K562 (cell line): ENCODE measurements around the gene PLCB3. TPM values are rescaled to one million over a fixed set of nuclear protein-coding genes. Genes with fewer than 3 reads are reported as not detected.

Source experiments
- ASH1L ChIP-seq: fragments of 450-650 bp; IDR thresholded peaks from 2 replicates; pipeline ENCODE4 v1.6.1; 2018; ENCODE audit warnings: borderline replicate concordance, mild to moderate bottlenecking, low read depth; ENCODE audit not compliant: partially characterized antibody
- CHAMP1 ChIP-seq: fragments of 450-650 bp; IDR thresholded peaks from 2 replicates; pipeline ENCODE4 v1.6.1; 2016; ENCODE audit warnings: mild to moderate bottlenecking
- CXXC5 ChIP-seq: fragments of 250-450 bp; sonication (Bioruptor Pico); IDR thresholded peaks from 2 replicates; pipeline ENCODE4 v1.8.0; 2022; ENCODE audit warnings: inconsistent platforms, mild to moderate bottlenecking, moderate library complexity
- FOXM1 ChIP-seq, 2 experiments: fragments of 450-650 bp in 1 of 2; sonication (generic) in 1 of 2; formaldehyde crosslinking in 1 of 2; IDR thresholded peaks; 2 replicates each; pipeline versions ENCODE4 v1.6.1 to v1.9.0; 2017 to 2022; ENCODE audit warnings: low read depth in 2 of 2, mild to moderate bottlenecking in 2 of 2, missing genetic modification reagents in 1 of 2, moderate library complexity in 1 of 2
- GTF3C2 ChIP-seq: IDR thresholded peaks from 3 replicates; pipeline ENCODE4 v1.6.1; 2011; ENCODE audit warnings: borderline replicate concordance, mild to moderate bottlenecking, moderate library complexity; ENCODE audit not compliant: insufficient read length; ENCODE audit errors: extremely low read depth
- JUND ChIP-seq, 2 experiments: IDR thresholded peaks; 2 replicates in 1 of 2; 3 replicates in 1 of 2; pipeline ENCODE4 v1.6.1; 2011; ENCODE audit warnings: borderline replicate concordance in 2 of 2, low read depth in 2 of 2, low read length in 2 of 2, improper control_type of control experiment in 1 of 2, missing biosample characterization in 1 of 2, missing genetic modification characterization in 1 of 2, missing genetic modification reagents in 1 of 2
- POLR2B ChIP-seq: fragments of 450-650 bp; IDR thresholded peaks from 2 replicates; pipeline ENCODE4 v1.6.1; 2018; ENCODE audit warnings: low read depth; ENCODE audit not compliant: partially characterized antibody
- SAFB2 ChIP-seq: fragments of 200-400 bp; formaldehyde crosslinking; IDR thresholded peaks from 2 replicates; pipeline ENCODE4 v1.6.1; 2018; ENCODE audit warnings: borderline replicate concordance, low read length, low read depth, moderate library complexity; ENCODE audit not compliant: severe bottlenecking
- SIN3A ChIP-seq, 2 experiments: fragments of 150-350 bp in 1 of 2; IDR thresholded peaks; 2 replicates each; pipeline ENCODE4 v1.6.1; 2011 to 2016; ENCODE audit warnings: borderline replicate concordance in 2 of 2, low read depth in 2 of 2, low read length in 2 of 2, mild to moderate bottlenecking in 2 of 2, moderate library complexity in 2 of 2; ENCODE audit not compliant: control insufficient read depth in 1 of 2
- SMARCE1 ChIP-seq: fragments of 450-650 bp; IDR thresholded peaks from 2 replicates; pipeline ENCODE4 v1.7.1; 2016; ENCODE audit warnings: mild to moderate bottlenecking
- SPI1 ChIP-seq: IDR thresholded peaks from 2 replicates; pipeline ENCODE4 v1.6.1; 2011; ENCODE audit warnings: low read depth, low read length, control low read depth, borderline replicate concordance
- polyA plus RNA-seq, 8 experiments: library from polyadenylated mRNA; depleted of rRNA in 4 of 8; stranded (reverse) in 5 of 8; unstranded in 3 of 8; fragments of >200 nt; fragmentation: Nextera tagmentation in 2 of 8; fragmentation: Illumina TruSeq in 1 of 8; extraction: Ambion mirVana in 2 of 8; extraction: Trizol in 1 of 8; gene quantifications; 2 replicates each; pipeline versions ENCODE4 v1.2.1 to v1.2.3, GENCODE V29; 2011 to 2014; ENCODE audit warnings: inconsistent platforms in 1 of 8, missing spikeins in 1 of 8
- total RNA-seq, 7 experiments: library from RNA; depleted of rRNA in 6 of 7; stranded (reverse); fragments of >200 nt in 6 of 7; fragmentation: Illumina TruSeq in 2 of 7; extraction: Trizol in 2 of 7; gene quantifications; 2 replicates each; pipeline versions ENCODE4 v1.2.1 to v1.2.3, GENCODE V29; 2011 to 2021; ENCODE audit warnings: low replicate concordance in 1 of 7

Gene PLCB3
- total and polyA plus RNA-seq, 9 of the 15 experiments (the other 6 are each of a cell fraction or from before 2014, with no cell fraction given), result 0.31 to 44.8 (median 14.6) TPM

- TF ChIP-seq CHAMP1 (no peak), SAFB2 (no peak), JUND (IDR thresholded peaks at IDR 0.05; ENCODE audit: borderline replicate concordance, low read depth, low read length) (no peak), JUND (tag; IDR thresholded peaks at IDR 0.05; ENCODE audit: borderline replicate concordance, low read depth, low read length) (no peak), GTF3C2 (no peak), FOXM1 (IDR thresholded peaks at IDR 0.05; ENCODE audit: low read depth) (no peak), FOXM1 (CRISPR knock-in tag; IDR thresholded peaks at IDR 0.05; ENCODE audit: low read depth) (no peak), CXXC5 (CRISPR knock-in tag) (peak; percentile 35; the same call in 1 of the 2 replicates), SPI1 (no peak), SIN3A (IDR thresholded peaks at IDR 0.05; ENCODE audit: borderline replicate concordance in 2 of 2, control insufficient read depth in 1 of 2, low read depth in 2 of 2, low read length in 2 of 2) (0 out of 4 replicates have a peak, but pooled peaks of 1 of the 2 experiments have one; percentile 46), ASH1L (no peak), POLR2B (no peak), SMARCE1 (no peak)
Measured at GRCh38 chr11:64233913-64234586, 17.3 kb upstream of the PLCB3 start, which contains the start of gene VEGFB (continued).
